Adrenal gland (tissue), 12 donors: ENCODE measurements around the gene OAT. TPM values are rescaled to one million over a fixed set of nuclear protein-coding genes. Genes with fewer than 3 reads are reported as not detected.
"Not testable (repeated sequence)": the region's sequence is repeated elsewhere in the genome, so short reads cannot be mapped to it uniquely, and the experiment has no call there.

ENCODE experiments used
- DNase-seq, 7 donors: peaks; one replicate each; pipeline ENCODE4 v3.0.0-alpha.2; 2019 to 2020
- H3K27ac ChIP-seq, 5 donors: fragments of 200-600 bp; sonication (generic) in 4 of 5; 1 replicate in 3 of 5; 2 replicates in 2 of 5; pipeline versions ENCODE4 v1.5.1 to v1.8.0; 2016 to 2020; ENCODE audit warnings: mild to moderate bottlenecking in 1 of 5
- H3K27me3 ChIP-seq: fragments of 200-600 bp; 2 replicates; pipeline ENCODE4 v1.8.0; 2021
- H3K36me3 ChIP-seq, 2 donors: fragments of 200-600 bp; replicated peaks in 1 of 2; 1 replicate in 1 of 2; 2 replicates in 1 of 2; pipeline versions ENCODE4 v1.5.1 to v1.8.0; 2018 to 2022
- H3K4me1 ChIP-seq, 2 donors: fragments of 200-600 bp; replicated peaks in 1 of 2; 1 replicate in 1 of 2; 2 replicates in 1 of 2; pipeline versions ENCODE4 v1.5.1 to v1.8.0; 2018 to 2021
- H3K4me3 ChIP-seq, 4 donors: fragments of 200-600 bp; sonication (generic) in 3 of 4; one replicate each; pipeline ENCODE4 v1.5.1; 2016 to 2018
- H3K9me3 ChIP-seq, 3 donors: fragments of 200-600 bp; sonication (generic) in 1 of 3; replicated peaks in 1 of 3; 1 replicate in 2 of 3; 2 replicates in 1 of 3; pipeline versions ENCODE4 v1.5.1 to v1.8.0; 2016 to 2021
- CTCF ChIP-seq, 6 experiments: fragments of 450-650 bp in 4 of 6; fragments of 200-600 bp in 2 of 6; sonication (generic) in 1 of 6; IDR thresholded peaks; 1 replicate in 5 of 6; 2 replicates in 1 of 6; pipeline versions ENCODE4 v1.5.1 to v1.8.0; 2016 to 2021; ENCODE audit warnings: antibody characterized with exemption in 6 of 6, mild to moderate bottlenecking in 2 of 6, moderate library complexity in 1 of 6
- POLR2A ChIP-seq, 2 donors: fragments of 450-650 bp; IDR thresholded peaks; one replicate each; pipeline ENCODE4 v1.6.1; 2017; ENCODE audit warnings: antibody characterized with exemption in 2 of 2, mild to moderate bottlenecking in 2 of 2, moderate library complexity in 1 of 2
- WGBS, 4 donors: extraction: QIAGEN DNeasy Blood & Tissue Kit in 2 of 4; methylation state at CpG; one replicate each; pipeline versions ENCODE4 v1.1.5 to v1.1.7; 2013 to 2017; 5-methylcytosine and 5-hydroxymethylcytosine counted together
- intact Hi-C, 2 donors: fragments of 100-400 bp; cut with DNase I; formaldehyde crosslinking; loops; one replicate each; pipeline versions ENCODE4 v1.14.1 to v1.15.0; 2022 to 2023
- polyA plus RNA-seq, 3 donors: library from polyadenylated mRNA; stranded (reverse); fragments of 200-250 nt in 2 of 3; fragments of 350-450 nt in 1 of 3; fragmentation: Illumina TruSeq in 1 of 3; extraction: RNeasy Lipid Tissue Mini Kit (QIAGEN cat#74804) in 1 of 3; gene quantifications; one replicate each; pipeline ENCODE4 v1.2.3, GENCODE V29; 2013 to 2014
- total RNA-seq, 9 donors: library from RNA; depleted of rRNA in 4 of 9; stranded (reverse); fragments of >200 nt in 4 of 9; fragments of 120-200 nt in 1 of 9; fragmentation: NEBNext Ultra II Directional in 1 of 9; extraction: Animal tissue kit (Norgen Biotek cat#: 25700) in 1 of 9; gene quantifications; one replicate each; pipeline versions ENCODE4 v1.1.0 to v1.2.4, GENCODE V29; 2013 to 2023
- donor health status: healthy with polysubstance abuse.
- donor health status: Bipolar disorder and iron deficiency.
- donor health status: DM: yes; HTN: yes; CAD: no.
- donor health status: DM: no; HTN: no; CAD: no.
- donor health status: DM: no; HTN: no; CAD: no.
- donor health status: DM: yes; HTN: yes; CAD: no.

Gene OAT
- total and polyA plus RNA-seq, 12 donors, result 39.7 to 244 (median 159) TPM

GRCh38 chr10:124447751-124448466 is 29.2 kb upstream of the OAT start:
- Histone ChIP-seq H3K4me1 (peaks cover 7 to 30% of the 10 kb centered on the region in 2 donors), H3K27ac (no peak overlapping the region), H3K4me3 (peak overlapping the region in 1 of 4 donors; percentile 39), H3K9me3 (no peaks in the 10 kb centered on the region), H3K27me3 (peaks cover 71% of the 10 kb centered on the region), H3K36me3 (no peaks in the 10 kb centered on the region)
- TF ChIP-seq CTCF (IDR thresholded peaks at IDR 0.05), result no peak
- TF ChIP-seq POLR2A (IDR thresholded peaks at IDR 0.05), result no peak
- DNase-seq, result no peak
- intact Hi-C loops, result no loop called here
- WGBS, 4 donors, result 4 to 14% (median 9%) methylated on average over 12 to 60 of the region's 60 CpGs

- H3K27ac ChIP-seq, result no peak overlapping the region
- WGBS, 4 donors, result 13 to 18% (median 16%) methylated on average over 31 to 71 of the region's 71 CpGs
- intact Hi-C loops, result no loop called here
- no peak for DNase-seq
- H3K9me3 ChIP-seq, result no peaks in the 10 kb centered on the region
- H3K4me3 ChIP-seq, result peak overlapping the region in 1 of 4 donors; percentile 39
- TF ChIP-seq CTCF (IDR thresholded peaks at IDR 0.05) (no peak), POLR2A (IDR thresholded peaks at IDR 0.05) (no peak)
- no peaks in the 10 kb centered on the region for H3K36me3 ChIP-seq
- peaks cover 65% of the 10 kb centered on the region for H3K27me3 ChIP-seq
- peaks cover 7 to 30% of the 10 kb centered on the region in 2 donors for H3K4me1 ChIP-seq
Measured at GRCh38 chr10:124446830-124447750, 28.4 kb upstream of the OAT start.

GRCh38 chr10:124441694-124442093 is 23.0 kb upstream of the OAT start:
- H3K27me3 ChIP-seq, result peaks cover 14% of the 10 kb centered on the region
- H3K4me1 ChIP-seq, H3K4me3 ChIP-seq, H3K36me3 ChIP-seq, H3K9me3 ChIP-seq, intact Hi-C loops, H3K27ac ChIP-seq, DNase-seq: not testable (repeated sequence)
- WGBS, 4 donors, result 76 to 89% (median 80%) methylated on average over 5 of the region's 5 CpGs

GRCh38 chr10:124436191-124436638 is 17.5 kb upstream of the OAT start:
- Histone ChIP-seq H3K36me3 (no peaks in the 10 kb centered on the region), H3K27ac (no peak overlapping the region), H3K4me1 (no peaks in the 10 kb centered on the region), H3K4me3 (no peak overlapping the region), H3K27me3 (no peaks in the 10 kb centered on the region), H3K9me3 (no peaks in the 10 kb centered on the region)
- no peak for TF ChIP-seq POLR2A (IDR thresholded peaks at IDR 0.05)
- intact Hi-C loops, result no loop called here
- no peak for DNase-seq
- 75 to 88% (median 84%) methylated on average over 8 of the region's 8 CpGs for WGBS, 4 donors

GRCh38 chr10:124435683-124436082 is 17.0 kb upstream of the OAT start:
- H3K4me3 ChIP-seq, H3K36me3 ChIP-seq, H3K27me3 ChIP-seq, H3K9me3 ChIP-seq, DNase-seq, H3K27ac ChIP-seq, intact Hi-C loops, H3K4me1 ChIP-seq: not testable (repeated sequence)
- 73 to 87% (median 83%) methylated on average over 4 of the region's 4 CpGs for WGBS, 4 donors
